PC-3 (cell line): Measurements from ENCODE around the gene MYRFL. TPM values are rescaled to one million over a fixed set of nuclear protein-coding genes. Genes with fewer than 3 reads are reported as not detected.
A peak's percentile ranks its signal among the peaks of the same experiment; 100 is the strongest.

Experiments
- ATAC-seq: fragments of 200-7000 bp; cut with Tn5 transposase; 2 replicates; pipeline ENCODE4 v1.9.1; 2020; ENCODE audit warnings: mild to moderate bottlenecking, moderate library complexity
- BruUV-seq: library from RNA; stranded (reverse); fragments of 400-500 nt; replicated peaks from 2 replicates; lab custom pipeline; 2021; lab: Mats Ljungman, UMichigan
- CTCF ChIA-PET: fragments of 300-600 bp; sonication (Branson Sonifier 250); formaldehyde crosslinking; loops from one replicate; lab custom pipeline; 2022; ENCODE audit warnings: antibody characterized with exemption; lab: Charles Lee
- POLR2A ChIA-PET: fragments of 300-600 bp; sonication (Branson Sonifier 250); formaldehyde crosslinking; loops from one replicate; lab custom pipeline; 2022; ENCODE audit warnings: antibody characterized with exemption; ENCODE audit not compliant: unreplicated experiment; lab: Charles Lee
- DNase-seq: peaks from one replicate; pipeline ENCODE4 v3.0.0-alpha.2; 2015
- H2AFZ ChIP-seq: fragments of 300-600 bp; sonication (generic); 2 replicates; pipeline ENCODE4 v1.6.0; 2016; ENCODE audit warnings: antibody characterized with exemption, low read length
- H3F3A ChIP-seq: fragments of 300-600 bp; sonication (generic); one replicate; pipeline ENCODE4 v1.6.0; 2017; ENCODE audit warnings: antibody characterized with exemption, low read length, control low read depth, mild to moderate bottlenecking; ENCODE audit not compliant: unreplicated experiment
- H3K27ac ChIP-seq: fragments of 300-600 bp; sonication (generic); 2 replicates; pipeline ENCODE4 v1.5.1; 2016; ENCODE audit warnings: mild to moderate bottlenecking, low read length
- H3K27me3 ChIP-seq: fragments of 300-600 bp; sonication (generic); 2 replicates; pipeline ENCODE4 v1.6.1; 2016; ENCODE audit warnings: low read length, mixed read lengths
- H3K36me3 ChIP-seq: fragments of 300-600 bp; sonication (generic); 2 replicates; pipeline ENCODE4 v1.6.1; 2016; ENCODE audit warnings: low read depth, mixed run types, low read length, mixed read lengths
- H3K4me1 ChIP-seq: fragments of 300-600 bp; sonication (generic); 2 replicates; pipeline ENCODE4 v1.5.1; 2016; ENCODE audit warnings: low read length; ENCODE audit not compliant: insufficient read depth
- H3K4me2 ChIP-seq: fragments of 300-600 bp; sonication (generic); 2 replicates; pipeline ENCODE4 v1.6.0; 2016; ENCODE audit warnings: low read length
- H3K4me3 ChIP-seq: fragments of 300-600 bp; sonication (generic); 2 replicates; pipeline ENCODE4 v1.5.1; 2016; ENCODE audit warnings: mild to moderate bottlenecking, low read length, mixed read lengths
- H3K79me2 ChIP-seq: fragments of 300-600 bp; sonication (generic); 2 replicates; pipeline ENCODE4 v1.6.1; 2017; ENCODE audit warnings: low read length, mixed read lengths
- H3K9ac ChIP-seq: fragments of 300-600 bp; sonication (generic); 2 replicates; pipeline ENCODE4 v1.6.0; 2016; ENCODE audit warnings: mild to moderate bottlenecking, low read length
- H3K9me2 ChIP-seq: fragments of 300-600 bp; sonication (generic); replicated peaks from 2 replicates; pipeline ENCODE4 v1.6.1; 2016; ENCODE audit warnings: mixed run types, low read length, mixed read lengths
- H3K9me3 ChIP-seq: fragments of 300-600 bp; sonication (generic); 2 replicates; pipeline ENCODE4 v1.6.1; 2016; ENCODE audit warnings: low read length, mixed read lengths
- H4K20me1 ChIP-seq: fragments of 300-600 bp; sonication (generic); 2 replicates; pipeline ENCODE4 v1.6.1; 2016; ENCODE audit warnings: low read length, mixed read lengths
- CTCF ChIP-seq: fragments of 300-600 bp; sonication (generic); conservative IDR thresholded peaks from 2 replicates; pipeline ENCODE4 v1.5.1; 2017; ENCODE audit warnings: antibody characterized with exemption, low read depth, mild to moderate bottlenecking, low read length
- EZH2 ChIP-seq: fragments of 300-600 bp; sonication (generic); IDR thresholded peaks from one replicate; pipeline ENCODE4 v1.6.1; 2017; ENCODE audit warnings: antibody characterized with exemption, mild to moderate bottlenecking, low read length; ENCODE audit not compliant: unreplicated experiment
- EZH2phosphoT487 ChIP-seq: fragments of 300-600 bp; sonication (generic); IDR thresholded peaks from 2 replicates; pipeline ENCODE4 v1.6.1; 2018; ENCODE audit warnings: mild to moderate bottlenecking, antibody characterized with exemption, low read length, borderline replicate concordance
- intact Hi-C: fragments of 100-400 bp; cut with micrococcal nuclease; formaldehyde crosslinking; loops from 2 replicates; pipeline ENCODE4 v1.9.0; 2023
- total RNA-seq: library from RNA; depleted of rRNA; stranded (reverse); fragments of >200 nt; gene quantifications from 2 replicates; pipeline ENCODE4 v1.2.3, GENCODE V29; 2014

The MYRFL gene
- total RNA-seq, 1 experiment from 2014 or later: not detected

GRCh38 chr12:69987579-69988091 is 162.6 kb downstream of the MYRFL start:
- H3K9ac ChIP-seq: peak overlapping the region; percentile 40
- peak overlapping the region; percentile 65 for H3K4me2 ChIP-seq
- ChIA-PET POLR2A (no interaction called here), CTCF (interaction anchor here (0.6 kb wide), 1 partner anchor 746 kb away, joined by 4 read pairs; no protein-coding TSS in a partner anchor)
- peak; percentile 84 for ATAC-seq
- H4K20me1 ChIP-seq: no peaks in the 10 kb centered on the region
- peaks cover 3% of the 10 kb centered on the region for H3F3A ChIP-seq
- peak overlapping the region; percentile 69 for H2AFZ ChIP-seq
- peak overlapping the region; percentile 90 for H3K27ac ChIP-seq
- no peaks in the 10 kb centered on the region for H3K27me3 ChIP-seq
- intact Hi-C loops: loop anchor here (2.0 kb wide), 2 partner anchors 21 to 255 kb away; partner anchors contain the start of gene CNOT2
- peaks cover 27% of the 10 kb centered on the region for H3K4me1 ChIP-seq
- H3K36me3 ChIP-seq: no peaks in the 10 kb centered on the region
- TF ChIP-seq EZH2: no peak
- no peak for TF ChIP-seq EZH2phosphoT487
- TF ChIP-seq CTCF: no peak
- BruUV-seq: no TSS peak
- no peaks in the 10 kb centered on the region for H3K79me2 ChIP-seq
- H3K9me3 ChIP-seq: no peaks in the 10 kb centered on the region
- H3K9me2 ChIP-seq: no peaks in the 10 kb centered on the region
- peak overlapping the region; percentile 13; the same call in 1 of the 2 replicates for H3K4me3 ChIP-seq
- DNase-seq: peak; percentile 98

GRCh38 chr12:69988481-69989321 is 163.7 kb downstream of the MYRFL start:
- Histone ChIP-seq H3F3A (peaks cover 3% of the 10 kb centered on the region), H3K36me3 (no peaks in the 10 kb centered on the region), H3K9me2 (no peaks in the 10 kb centered on the region), H3K4me3 (no peak overlapping the region), H3K79me2 (no peaks in the 10 kb centered on the region), H3K4me2 (peak overlapping the region; percentile 65), H4K20me1 (no peaks in the 10 kb centered on the region), H2AFZ (peak overlapping the region; percentile 69), H3K4me1 (peaks cover 27% of the 10 kb centered on the region), H3K27ac (peak overlapping the region; percentile 90), H3K27me3 (no peaks in the 10 kb centered on the region), H3K9ac (peak overlapping the region; percentile 58), H3K9me3 (no peaks in the 10 kb centered on the region)
- CTCF ChIA-PET: no interaction called here
- DNase-seq (peak; percentile 20), ATAC-seq (peak; percentile 26)
- POLR2A ChIA-PET: interaction anchor here (0.6 kb wide), 1 partner anchor 255 kb away, joined by 11 read pairs; no protein-coding TSS in a partner anchor
- TF ChIP-seq EZH2phosphoT487 (no peak), EZH2 (no peak), CTCF (no peak)
- BruUV-seq: no TSS peak
- intact Hi-C loops: loop anchor here (2.0 kb wide), 1 partner anchor 254 kb away; the partner anchor contains the start of gene CNOT2
